NCI-H460 (cell line): ENCODE results near the gene GYS2. TPM values are rescaled to one million over a fixed set of nuclear protein-coding genes. Genes with fewer than 3 reads are reported as not detected.
"Not testable (repeated sequence)": the region's sequence is repeated elsewhere in the genome, so short reads cannot be mapped to it uniquely, and the experiment has no call there.

ENCODE experiments used
- DNase-seq: peaks from one replicate; pipeline ENCODE4 v3.0.0-alpha.2; 2016; ENCODE audit warnings: low read depth; ENCODE audit errors: extremely low read depth
- polyA plus RNA-seq: library from polyadenylated mRNA; depleted of rRNA; stranded (reverse); fragments of >200 nt; gene quantifications from 2 replicates; pipeline ENCODE4 v1.2.3, GENCODE V29; 2014; cell fraction: nucleus; rRNA removed
- total RNA-seq: library from RNA; depleted of rRNA; stranded (reverse); fragments of >200 nt; shearing (Covaris generic); gene quantifications from 2 replicates; pipeline ENCODE4 v1.2.3, GENCODE V29; 2014; rRNA removed

The GYS2 gene
- not detected in 2 replicates for total RNA-seq
- polyA plus RNA-seq, result not detected in 2 replicates

- no peak for DNase-seq
Measured at GRCh38 chr12:21604245-21605101, at the start of gene GYS2. Gene GYS2, minus strand, starts transcription at chr12:21604847. Its CDS starts 255 bp downstream, at chr12:21604592.

GRCh38 chr12:21651821-21652220 is 47.2 kb upstream of the GYS2 start:
- no peak for DNase-seq

DNA sequence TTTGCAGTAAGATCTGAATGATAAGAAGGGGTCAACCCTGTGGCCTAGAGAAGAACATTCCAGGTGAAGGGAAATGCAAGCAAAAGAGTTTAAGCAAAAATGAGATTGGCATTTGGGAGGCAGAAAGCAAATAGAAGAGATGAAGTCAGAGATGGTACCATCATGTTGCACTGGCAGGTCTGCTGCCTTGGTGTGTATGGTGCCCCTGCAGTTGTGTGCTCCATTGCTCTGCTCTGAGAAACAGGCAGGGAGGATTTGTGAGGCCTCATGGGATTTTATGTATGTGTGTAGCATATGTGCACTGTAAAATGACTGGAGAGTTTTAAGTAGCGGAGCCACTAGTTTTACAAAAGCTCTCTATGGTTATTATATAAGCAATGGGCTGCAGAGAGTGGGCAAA is 46.4 kb upstream of the GYS2 start:
- DNase-seq, result no peak

- no peak for DNase-seq
Measured at GRCh38 chr12:21649034-21649433, 44.4 kb upstream of the GYS2 start.

- no peak for DNase-seq
Measured at GRCh38 chr12:21648378-21648777, 43.7 kb upstream of the GYS2 start.

- no peak for DNase-seq
Measured at GRCh38 chr12:21647179-21647578, 42.5 kb upstream of the GYS2 start.

DNA sequence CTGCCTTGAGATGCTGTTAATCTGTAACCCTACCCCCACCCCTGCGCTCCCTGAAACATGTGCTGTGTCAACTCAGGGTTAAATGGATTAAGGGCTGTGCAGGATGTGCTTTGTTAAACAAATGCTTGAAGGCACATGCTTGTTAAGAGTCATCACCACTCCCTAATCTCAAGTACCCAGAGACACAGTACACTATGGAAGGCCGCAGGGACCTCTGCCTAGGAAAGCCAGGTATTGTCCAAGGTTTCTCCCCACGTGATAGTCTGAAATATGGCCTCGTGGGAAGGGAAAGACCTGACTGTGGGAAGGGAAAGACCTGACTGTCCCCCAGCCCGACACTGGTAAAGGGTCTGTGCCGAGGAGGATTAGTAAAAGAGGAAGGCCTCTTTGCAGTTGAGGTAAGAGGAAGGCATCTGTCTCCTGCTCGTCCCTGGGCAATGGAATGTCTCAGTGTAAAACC is 40.4 kb upstream of the GYS2 start:
- not testable (repeated sequence) for DNase-seq

- DNase-seq, result no peak
Measured at GRCh38 chr12:21644516-21644915, 39.9 kb upstream of the GYS2 start.

- no peak for DNase-seq
Measured at GRCh38 chr12:21643758-21644157, 39.1 kb upstream of the GYS2 start.

GRCh38 chr12:21642707-21643389 is 38.2 kb upstream of the GYS2 start:
- DNase-seq, result no peak

GRCh38 chr12:21638054-21638891 is 33.6 kb upstream of the GYS2 start:
- DNase-seq, result no peak

- DNase-seq, result no peak
Measured at GRCh38 chr12:21634245-21634644, 29.6 kb upstream of the GYS2 start.

- no peak for DNase-seq
Measured at GRCh38 chr12:21631367-21631766, 26.7 kb upstream of the GYS2 start.

GRCh38 chr12:21627924-21628323 is 23.3 kb upstream of the GYS2 start:
- DNase-seq, result no peak

GRCh38 chr12:21618566-21618965 is 13.9 kb upstream of the GYS2 start:
- no peak for DNase-seq

GRCh38 chr12:21617030-21617429 is 12.4 kb upstream of the GYS2 start:
- no peak for DNase-seq

- DNase-seq, result no peak
Measured at GRCh38 chr12:21615431-21615830, 10.8 kb upstream of the GYS2 start.

DNA sequence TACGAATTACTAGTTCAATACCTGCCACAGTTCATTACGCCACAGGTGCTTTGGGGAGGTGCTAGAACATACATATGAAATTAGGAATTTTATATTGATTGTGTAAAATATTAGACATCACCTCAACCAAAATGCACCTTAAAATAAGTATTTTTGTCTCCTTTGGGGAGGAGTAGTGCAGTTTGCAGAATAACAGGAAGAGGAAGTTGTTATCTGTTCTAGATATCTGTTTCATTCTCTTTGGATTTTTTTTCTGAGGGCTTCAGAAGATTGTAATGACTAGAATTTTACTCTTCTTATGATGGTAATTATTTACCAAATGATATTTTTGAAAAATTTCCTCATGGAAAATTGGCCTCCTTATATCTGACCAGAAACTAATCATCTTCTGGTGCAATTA is 9.9 kb upstream of the GYS2 start:
- DNase-seq, result no peak

DNA sequence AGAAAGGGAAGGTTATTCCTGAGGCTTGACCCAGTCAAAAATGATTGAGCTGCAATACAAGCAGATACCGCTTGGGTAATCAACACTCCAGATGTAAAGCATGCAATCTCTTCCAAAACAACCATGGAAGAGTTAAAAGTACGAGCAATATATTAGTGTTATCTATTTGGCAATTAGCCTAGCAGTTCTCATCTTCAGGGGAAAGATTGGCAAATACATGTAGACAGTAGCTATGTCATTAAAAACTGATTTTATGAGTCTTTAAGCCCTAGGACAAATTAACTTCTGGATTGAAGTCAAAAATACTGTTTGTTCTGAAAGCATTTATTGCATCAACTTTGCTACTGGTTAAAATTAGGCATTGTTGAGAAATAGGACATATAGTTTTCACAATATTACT is 9.3 kb upstream of the GYS2 start:
- no peak for DNase-seq

- no peak for DNase-seq
Measured at GRCh38 chr12:21608196-21608595, 3.5 kb upstream of the GYS2 start.

GRCh38 chr12:21607701-21608100 is 3.1 kb upstream of the GYS2 start:
- no peak for DNase-seq
